Heart right ventricle (tissue), 16 donors: ENCODE measurements around the gene PPP2R2B. TPM values are rescaled to one million over a fixed set of nuclear protein-coding genes. Genes with fewer than 3 reads are reported as not detected.

Experiments used
- ATAC-seq, 8 donors: fragments of 200-7000 bp; cut with Tn5 transposase; one replicate each; pipeline ENCODE4 v1.9.1; 2020; ENCODE audit warnings: mild to moderate bottlenecking in 8 of 8, moderate library complexity in 8 of 8, moderate number of reproducible peaks in 1 of 8
- DNase-seq, 2 donors: peaks; one replicate each; pipeline ENCODE4 v3.0.0-alpha.2; 2020
- H3K27ac ChIP-seq, 10 donors: fragments of 200-600 bp; sonication (generic) in 2 of 10; one replicate each; pipeline versions ENCODE4 v1.5.0 to v1.8.0; 2020 to 2022; ENCODE audit warnings: mild to moderate bottlenecking in 3 of 10
- H3K27me3 ChIP-seq, 7 donors: fragments of 200-600 bp; one replicate each; pipeline ENCODE4 v1.8.0; 2021 to 2022; ENCODE audit warnings: mild to moderate bottlenecking in 2 of 7
- H3K36me3 ChIP-seq, 9 donors: fragments of 200-600 bp; sonication (generic) in 1 of 9; one replicate each; pipeline versions ENCODE4 v1.5.0 to v1.8.0; 2020 to 2022; ENCODE audit warnings: mild to moderate bottlenecking in 2 of 9
- H3K4me1 ChIP-seq, 9 donors: fragments of 200-600 bp; sonication (generic) in 1 of 9; one replicate each; pipeline versions ENCODE4 v1.5.0 to v1.8.0; 2020 to 2022; ENCODE audit warnings: mild to moderate bottlenecking in 4 of 9
- H3K4me3 ChIP-seq, 10 donors: fragments of 200-600 bp; sonication (generic) in 2 of 10; one replicate each; pipeline versions ENCODE4 v1.5.0 to v1.8.0; 2020 to 2022; ENCODE audit warnings: mild to moderate bottlenecking in 7 of 10, moderate library complexity in 2 of 10
- H3K9me3 ChIP-seq, 11 donors: fragments of 200-600 bp in 10 of 11; sonication (generic) in 2 of 11; one replicate each; pipeline versions ENCODE4 v1.5.0 to v1.8.0; 2013 to 2022; ENCODE audit warnings: mild to moderate bottlenecking in 2 of 11, control low read depth in 1 of 11, moderate library complexity in 1 of 11
- CTCF ChIP-seq, 9 donors: fragments of 200-600 bp; sonication (generic) in 2 of 9; IDR thresholded peaks; one replicate each; pipeline versions ENCODE4 v1.5.0 to v1.8.0; 2021 to 2022; ENCODE audit warnings: antibody characterized with exemption in 9 of 9, mild to moderate bottlenecking in 5 of 9, moderate library complexity in 1 of 9
- WGBS, 2 donors: extraction: QIAGEN DNeasy Blood & Tissue Kit; methylation state at CpG; one replicate each; pipeline ENCODE4 v1.1.7; 2013; ENCODE audit warnings: inconsistent platforms in 1 of 2; 5-methylcytosine and 5-hydroxymethylcytosine counted together
- intact Hi-C, 10 donors: fragments of 100-400 bp; cut with DNase I; formaldehyde crosslinking; loops; one replicate each; pipeline versions ENCODE4 v1.11.1 to v1.14.2; 2022
- polyA plus RNA-seq, 2 donors: library from polyadenylated mRNA; stranded (reverse); fragments of 200-250 nt; gene quantifications; one replicate each; pipeline ENCODE4 v1.2.3, GENCODE V29; 2013
- total RNA-seq, 10 donors: library from RNA; stranded (reverse); fragmentation: NEBNext Ultra II Directional in 3 of 10; extraction: Animal tissue kit (Norgen Biotek cat#: 25700) in 3 of 10; gene quantifications; one replicate each; pipeline versions ENCODE4 v1.2.1 to v1.2.4, GENCODE V29; 2021 to 2023
- donor health status: Arrhythmogenic right ventricular cardiomyopathy.
- donor health status: ischemic (EF 13 %, LVEDD 7.1; RV severe dilation, severe dysfunction).
- donor health status: healthy with polysubstance abuse.
- donor health status: DM: no; HTN: yes; CAD: no.
- donor health status: DM: no; HTN: no; CAD: no.
- donor health status: ischemic (EF 25% LVEDD 6.9; RV normal size, moderate dysfunction).
- donor health status: ischemic (EF 25% LVEDD 5.7; RV mildly dilated, moderate dysfunction).
- donor health status: healthy.
- donor health status: DM: yes; HTN: yes; CAD: no.
- donor health status: Ischemic cardiomyopathy.
- donor health status: ischemic (EF 35%, LVEDD 5.7; RV mildly dilated, moderate dysfunction).
- donor health status: nonischemic (EF 11% LVEDD 7.7; RV severe dilation, severe dysfunction).
- donor health status: DM: yes; HTN: yes; CAD: no.
- donor health status: PGD.
- donor health status: ischemic (EF 29% LVEDD 5.4; RV normal size, mild dysfunction).
- donor health status: nonischemic (EF 23%, LVEDD 6.1; RV moderate dilation, normal function).

Gene PPP2R2B
- total and polyA plus RNA-seq, 12 donors, result 0.05 to 1.8 (median 0.57) TPM; not detected in 2

GRCh38 chr5:146641941-146642340, 236.6 kb downstream of the PPP2R2B start:
- Histone ChIP-seq H3K4me3 (no peak overlapping the region), H3K36me3 (no peaks in the 10 kb centered on the region), H3K4me1 (no peaks in the 10 kb centered on the region), H3K27ac (no peak overlapping the region), H3K9me3 (no peaks in the 10 kb centered on the region), H3K27me3 (peaks cover 0 to 9% (median 0%) of the 10 kb centered on the region in 7 donors)
- ATAC-seq (no peak), DNase-seq (no peak)
- WGBS, 2 donors, result 83 to 88% methylated on average over 3 of the region's 3 CpGs
- intact Hi-C loops, result no loop called here
- no peak for TF ChIP-seq CTCF (IDR thresholded peaks at IDR 0.05)

- no peak for DNase-seq
- TF ChIP-seq CTCF (IDR thresholded peaks at IDR 0.05), result no peak
- WGBS, 2 donors, result 62 to 68% methylated on average over 7 of the region's 7 CpGs
- intact Hi-C loops, result no loop called here
- Histone ChIP-seq H3K36me3 (no peaks in the 10 kb centered on the region), H3K4me1 (no peaks in the 10 kb centered on the region), H3K27me3 (peaks cover 0 to 9% (median 0%) of the 10 kb centered on the region in 7 donors), H3K4me3 (no peak overlapping the region), H3K27ac (no peak overlapping the region), H3K9me3 (no peaks in the 10 kb centered on the region)
- ATAC-seq, result no peak
Measured at GRCh38 chr5:146640285-146640896, 238.2 kb downstream of the PPP2R2B start.

DNA sequence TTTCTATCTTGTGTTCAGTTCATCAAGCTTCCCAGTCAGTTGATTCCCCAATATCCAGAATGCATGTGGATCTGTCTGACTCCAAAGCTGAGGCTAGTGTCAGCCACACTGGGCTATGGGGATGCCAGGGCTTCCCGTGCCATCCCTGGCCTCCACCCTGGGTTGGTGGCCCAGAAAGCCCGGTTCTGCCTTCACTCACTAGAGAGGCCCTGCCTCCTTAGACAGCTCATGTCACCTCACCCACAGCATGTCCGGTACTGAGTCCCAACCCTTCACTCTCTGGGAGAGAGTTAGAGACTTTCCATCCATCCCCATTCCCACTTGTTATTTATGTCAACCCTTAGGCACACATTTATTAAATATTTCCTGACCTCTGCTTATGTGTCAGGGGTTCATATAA, 243.1 kb downstream of the PPP2R2B start:
- no peak for TF ChIP-seq CTCF (IDR thresholded peaks at IDR 0.05)
- H3K4me3 ChIP-seq, result no peak overlapping the region

GRCh38 chr5:146633323-146633764, 245.2 kb downstream of the PPP2R2B start:
- no peak for ATAC-seq
- Histone ChIP-seq H3K27me3 (no peaks in the 10 kb centered on the region), H3K4me3 (no peak overlapping the region), H3K27ac (no peak overlapping the region), H3K4me1 (peaks cover 0 to 7% (median 0%) of the 10 kb centered on the region in 9 donors), H3K36me3 (no peaks in the 10 kb centered on the region), H3K9me3 (peaks cover 0 to 4% (median 0%) of the 10 kb centered on the region in 11 donors)
- 79 to 80% methylated on average over 8 of the region's 8 CpGs for WGBS, 2 donors
- intact Hi-C loops, result no loop called here
- TF ChIP-seq CTCF (IDR thresholded peaks at IDR 0.05), result no peak
- DNase-seq, result no peak

More for the DNA sequence above, 243.1 kb downstream of the PPP2R2B start:
- H3K27ac ChIP-seq, result no peak overlapping the region
- no peak for DNase-seq
- no peak for ATAC-seq
- peaks cover 0 to 4% (median 0%) of the 10 kb centered on the region in 11 donors for H3K9me3 ChIP-seq
- intact Hi-C loops, result no loop called here
- peaks cover 0 to 5% (median 0%) of the 10 kb centered on the region in 7 donors for H3K27me3 ChIP-seq
- WGBS, 2 donors, result 76 to 87% methylated on average over 3 of the region's 3 CpGs
- H3K36me3 ChIP-seq, result no peaks in the 10 kb centered on the region
- H3K4me1 ChIP-seq, result no peaks in the 10 kb centered on the region
